GM06990 (cell line): Measurements from ENCODE around the gene SPRED1.
"Not testable (repeated sequence)": the region's sequence is repeated elsewhere in the genome, so short reads cannot be mapped to it uniquely, and the experiment has no call there.

Experiments
- DNase-seq: peaks from one replicate; pipeline ENCODE4 v3.0.0-alpha.2; 2011; ENCODE audit not compliant: insufficient read length; ENCODE audit errors: extremely low read depth
- H3K27me3 ChIP-seq: replicated peaks from 2 replicates; pipeline ENCODE4 v1.6.0; 2011; ENCODE audit warnings: low read length; ENCODE audit not compliant: control insufficient read depth, insufficient read depth
- H3K36me3 ChIP-seq: 2 replicates; pipeline ENCODE4 v1.5.1; 2011; ENCODE audit warnings: low read length; ENCODE audit not compliant: control insufficient read depth, insufficient read depth
- H3K4me3 ChIP-seq: replicated peaks from 2 replicates; pipeline ENCODE4 v1.5.1; 2011; ENCODE audit warnings: low read depth, mild to moderate bottlenecking, control low read depth, low read length
- CTCF ChIP-seq: IDR thresholded peaks from 2 replicates; pipeline ENCODE4 v1.5.1; 2011; ENCODE audit warnings: low read length, control low read depth, mild to moderate bottlenecking, inconsistent platforms; ENCODE audit not compliant: insufficient read depth, poor library complexity, severe bottlenecking

Gene SPRED1

GRCh38 chr15:38226608-38227266 lies 25.9 kb upstream of the SPRED1 start:
- no peak for TF ChIP-seq CTCF
- no peak for DNase-seq
- Histone ChIP-seq H3K36me3 (no peaks in the 10 kb centered on the region), H3K4me3 (no peak overlapping the region), H3K27me3 (no peaks in the 10 kb centered on the region)

GRCh38 chr15:38227941-38228340 lies 24.7 kb upstream of the SPRED1 start:
- no peaks in the 10 kb centered on the region for H3K27me3 ChIP-seq
- no peak for TF ChIP-seq CTCF
- H3K36me3 ChIP-seq, result no peaks in the 10 kb centered on the region
- no peak overlapping the region for H3K4me3 ChIP-seq
- DNase-seq, result no peak

GRCh38 chr15:38228618-38229017 lies 24.0 kb upstream of the SPRED1 start:
- Histone ChIP-seq H3K4me3 (no peak overlapping the region), H3K36me3 (no peaks in the 10 kb centered on the region), H3K27me3 (no peaks in the 10 kb centered on the region)
- DNase-seq, result no peak
- TF ChIP-seq CTCF, result no peak

- DNase-seq, result no peak
- TF ChIP-seq CTCF, result no peak
These were observed 22.8 kb upstream of the SPRED1 start for GRCh38 chr15:38229705-38230310.

GRCh38 chr15:38231436-38231835 lies 21.2 kb upstream of the SPRED1 start:
- TF ChIP-seq CTCF, result no peak
- H3K27me3 ChIP-seq, result no peaks in the 10 kb centered on the region
- no peaks in the 10 kb centered on the region for H3K36me3 ChIP-seq
- no peak for DNase-seq
- no peak overlapping the region for H3K4me3 ChIP-seq

More at GRCh38 chr15:38229705-38230310, 22.8 kb upstream of the SPRED1 start:
- H3K36me3 ChIP-seq, result no peaks in the 10 kb centered on the region
- H3K27me3 ChIP-seq, result no peaks in the 10 kb centered on the region
- H3K4me3 ChIP-seq, result no peak overlapping the region

- not testable (repeated sequence) for DNase-seq, H3K4me3 ChIP-seq, H3K27me3 ChIP-seq, H3K36me3 ChIP-seq
These were observed 15.6 kb upstream of the SPRED1 start for GRCh38 chr15:38237021-38237420.
